HUES6 (cell line): ENCODE data around the gene YTHDC2.

Source experiments
- H3K27ac ChIP-seq: 2 replicates; pipeline ENCODE4 v1.7.0; 2013; ENCODE audit warnings: low read depth, mild to moderate bottlenecking, low read length, inconsistent platforms
- H3K27me3 ChIP-seq: 2 replicates; pipeline ENCODE4 v1.6.1; 2013; ENCODE audit warnings: low read length; ENCODE audit not compliant: control insufficient read depth, insufficient read depth
- H3K36me3 ChIP-seq: 2 replicates; pipeline ENCODE4 v1.6.1; 2013; ENCODE audit warnings: low read length; ENCODE audit not compliant: control insufficient read depth, insufficient read depth
- H3K4me1 ChIP-seq: 2 replicates; pipeline ENCODE4 v1.6.1; 2013; ENCODE audit warnings: low read length; ENCODE audit not compliant: control insufficient read depth, insufficient read depth
- H3K4me3 ChIP-seq: 2 replicates; pipeline ENCODE4 v1.5.1; 2013; ENCODE audit warnings: low read depth, low read length
- H3K9ac ChIP-seq: one replicate; pipeline ENCODE4 v1.6.1; 2013; ENCODE audit warnings: mild to moderate bottlenecking, low read length
- H3K9me3 ChIP-seq: 2 replicates; pipeline ENCODE4 v1.6.1; 2013; ENCODE audit warnings: low read depth, low read length; ENCODE audit not compliant: control insufficient read depth, insufficient read depth

Gene YTHDC2

DNA sequence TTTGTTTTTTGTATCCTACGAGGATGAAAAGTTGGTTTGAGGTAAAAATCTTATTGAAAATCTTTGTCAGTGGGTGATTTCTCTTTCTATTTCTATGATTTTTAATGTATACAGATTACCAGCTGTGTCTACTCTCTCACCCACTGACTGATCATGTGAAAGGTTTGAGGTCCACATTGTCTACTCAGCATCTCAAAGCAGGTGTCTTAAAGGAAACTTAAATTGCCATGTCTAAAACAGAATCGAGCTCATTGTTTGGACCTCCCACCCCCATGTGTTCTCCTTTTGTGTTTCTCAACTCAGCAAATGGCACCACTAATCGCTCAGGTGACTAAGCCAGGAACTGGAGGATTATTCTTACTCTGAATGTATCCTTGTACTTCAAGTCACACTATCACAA lies 121.5 kb downstream of the YTHDC2 start:
- Histone ChIP-seq H3K36me3 (no peaks in the 10 kb centered on the region), H3K27me3 (no peaks in the 10 kb centered on the region), H3K4me1 (no peaks in the 10 kb centered on the region), H3K9me3 (peaks cover 7% of the 10 kb centered on the region), H3K4me3 (no peak overlapping the region), H3K27ac (no peak overlapping the region), H3K9ac (no peak overlapping the region)

DNA sequence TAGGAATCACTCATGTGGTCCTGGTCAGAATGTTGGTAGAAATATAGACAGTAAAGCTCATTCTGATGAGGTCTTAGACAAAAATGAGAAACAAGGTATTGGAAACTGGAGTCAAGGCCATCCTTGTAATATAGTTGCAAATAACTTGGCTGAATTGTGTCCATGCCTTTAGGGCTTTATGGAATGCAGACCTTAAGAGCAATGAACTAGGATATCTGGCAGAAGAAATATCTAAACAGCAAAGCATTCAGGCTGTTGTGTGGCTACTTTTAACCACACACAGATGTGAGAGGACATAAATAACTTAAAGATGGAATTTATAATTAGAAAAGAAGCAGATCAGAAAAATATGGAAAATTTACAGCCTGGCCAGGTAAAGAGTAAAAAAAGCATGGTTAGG lies 128.2 kb downstream of the YTHDC2 start:
- no peaks in the 10 kb centered on the region for H3K36me3 ChIP-seq
- H3K27me3 ChIP-seq: no peaks in the 10 kb centered on the region
- 0 out of 2 replicates have a peak, but pooled peaks cover 3% of the 10 kb centered on the region for H3K4me1 ChIP-seq
- H3K9me3 ChIP-seq: peaks cover 20% of the 10 kb centered on the region
- H3K9ac ChIP-seq: no peak overlapping the region
- H3K27ac ChIP-seq: no peak overlapping the region
- H3K4me3 ChIP-seq: no peak overlapping the region
